Measurements from ENCODE around the gene SPEM1. TPM values are rescaled to one million over a fixed set of nuclear protein-coding genes. Genes with fewer than 3 reads are reported as not detected.

SPEM1 gene
- total RNA-seq, 2 donors from 2014 or later: not detected

- H3K9me3 ChIP-seq: no peaks in the 10 kb centered on the region
- 3% methylated on average over 15 to 49 of the region's 51 CpGs for WGBS, 2 donors
- peak; percentile 82 to 91 (median 88) for DNase-seq
- peak within 1 kb of the TSS; percentile 33 to 75 (median 51) for H3K27ac ChIP-seq
- no peaks in the 10 kb centered on the region for H3K27me3 ChIP-seq
- H3K4me3 ChIP-seq: peak within 1 kb of the TSS; percentile 3 to 35
- intact Hi-C loops (cut with DNase I): loop anchor here (5.0 kb wide), 1 partner anchor 42 kb away; no protein-coding TSS in a partner anchor
- H3K4me1 ChIP-seq: peaks cover 22% of the 10 kb centered on the region
- ATAC-seq: peak; percentile 87
- H3K36me3 ChIP-seq (replicated peaks in 1 of 2; ENCODE audit: insufficient read depth in 1 of 2, low read depth in 2 of 2): no peaks in the 10 kb centered on the region
- TF ChIP-seq POLR2A (IDR thresholded peaks at IDR 0.05): peak in 2 of 3 donors; percentile 28 to 30
- peak in 4 of 7 experiments; percentile 7 to 40 (median 18) for TF ChIP-seq CTCF (IDR thresholded peaks at IDR 0.05)
Measured at GRCh38 chr17:7444682-7445618, 24.8 kb downstream of the SPEM1 start, which contains the start of gene CHRNB1. TSS of gene CHRNB1 (plus strand) at chr17:7445061. CDS start at chr17:7445128, 67 bp downstream.

DNA sequence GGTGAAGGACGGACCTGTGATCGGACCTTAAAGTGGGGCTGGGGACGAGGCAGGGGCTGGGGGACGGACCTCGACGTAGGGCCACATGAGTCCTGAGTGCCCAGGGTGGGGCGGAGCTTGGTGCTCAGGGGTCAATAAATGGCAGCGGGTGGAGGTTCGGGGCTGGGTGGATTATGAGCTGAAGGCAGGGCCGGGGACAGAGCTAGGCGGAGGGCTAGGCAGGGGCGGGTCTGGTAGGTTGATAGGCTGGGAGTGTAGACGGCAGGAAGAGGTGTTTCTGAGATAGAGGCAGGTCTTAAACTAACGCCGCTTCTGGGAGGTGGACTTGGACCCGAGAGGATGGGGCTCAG is 25.5 kb downstream of the SPEM1 start:
- 4% methylated on average over 16 of the region's 16 CpGs for WGBS, 2 donors
- peak in 1 of 4 donors; percentile 45 for DNase-seq
- intact Hi-C loops (cut with DNase I): no loop called here
- no peaks in the 10 kb centered on the region for H3K9me3 ChIP-seq
- peak; percentile 53 for ATAC-seq
- peak overlapping the region in 3 of 4 donors; percentile 33 to 75 (median 66) for H3K27ac ChIP-seq
- peaks cover 16% of the 10 kb centered on the region for H3K4me1 ChIP-seq
- no peaks in the 10 kb centered on the region for H3K27me3 ChIP-seq
- no peaks in the 10 kb centered on the region for H3K36me3 ChIP-seq (replicated peaks in 1 of 2; ENCODE audit: insufficient read depth in 1 of 2, low read depth in 2 of 2)
- no peak for TF ChIP-seq CTCF (IDR thresholded peaks at IDR 0.05)
- peak overlapping the region in 1 of 2 donors; percentile 35 for H3K4me3 ChIP-seq

- Histone ChIP-seq H3K4me3 (no peak overlapping the region), H3K4me1 (peaks cover 11% of the 10 kb centered on the region), H3K27me3 (no peaks in the 10 kb centered on the region), H3K9me3 (no peaks in the 10 kb centered on the region), H3K27ac (no peak overlapping the region), H3K36me3 (replicated peaks in 1 of 2; ENCODE audit: insufficient read depth in 1 of 2, low read depth in 2 of 2) (no peaks in the 10 kb centered on the region)
- ATAC-seq (no peak), DNase-seq (no peak)
- TF ChIP-seq POLR2A (IDR thresholded peaks at IDR 0.05): no peak
- TF ChIP-seq CTCF (IDR thresholded peaks at IDR 0.05): no peak
- WGBS, 2 donors: 91 to 92% methylated on average over 7 of the region's 7 CpGs
- intact Hi-C loops (cut with DNase I): no loop called here
Measured at GRCh38 chr17:7448461-7448860, 28.3 kb downstream of the SPEM1 start.

- H3K4me3 ChIP-seq: no peak overlapping the region
- H3K27me3 ChIP-seq: no peaks in the 10 kb centered on the region
- no peaks in the 10 kb centered on the region for H3K9me3 ChIP-seq
- ATAC-seq (no peak), DNase-seq (no peak)
- H3K4me1 ChIP-seq: peaks cover 12% of the 10 kb centered on the region
- H3K27ac ChIP-seq: no peak overlapping the region
- WGBS, 2 donors: 72 to 76% methylated on average over 3 of the region's 3 CpGs
- intact Hi-C loops (cut with DNase I): no loop called here
- H3K36me3 ChIP-seq (replicated peaks in 1 of 2; ENCODE audit: insufficient read depth in 1 of 2, low read depth in 2 of 2): peaks cover 0 to 7% of the 10 kb centered on the region in 2 donors
- TF ChIP-seq CTCF (IDR thresholded peaks at IDR 0.05) (no peak), POLR2A (IDR thresholded peaks at IDR 0.05) (no peak)
Measured at GRCh38 chr17:7459961-7460545, 39.9 kb downstream of the SPEM1 start.

Data from body of pancreas (tissue), 4 donors.